Measurements from ENCODE around the gene DTHD1. TPM values are rescaled to one million over a fixed set of nuclear protein-coding genes. Genes with fewer than 3 reads are reported as not detected.

DTHD1 gene
- total and polyA plus RNA-seq, 2 of the 8 experiments (the other 6 are each of a cell fraction or from before 2014, with no cell fraction given) = not detected

DNA sequence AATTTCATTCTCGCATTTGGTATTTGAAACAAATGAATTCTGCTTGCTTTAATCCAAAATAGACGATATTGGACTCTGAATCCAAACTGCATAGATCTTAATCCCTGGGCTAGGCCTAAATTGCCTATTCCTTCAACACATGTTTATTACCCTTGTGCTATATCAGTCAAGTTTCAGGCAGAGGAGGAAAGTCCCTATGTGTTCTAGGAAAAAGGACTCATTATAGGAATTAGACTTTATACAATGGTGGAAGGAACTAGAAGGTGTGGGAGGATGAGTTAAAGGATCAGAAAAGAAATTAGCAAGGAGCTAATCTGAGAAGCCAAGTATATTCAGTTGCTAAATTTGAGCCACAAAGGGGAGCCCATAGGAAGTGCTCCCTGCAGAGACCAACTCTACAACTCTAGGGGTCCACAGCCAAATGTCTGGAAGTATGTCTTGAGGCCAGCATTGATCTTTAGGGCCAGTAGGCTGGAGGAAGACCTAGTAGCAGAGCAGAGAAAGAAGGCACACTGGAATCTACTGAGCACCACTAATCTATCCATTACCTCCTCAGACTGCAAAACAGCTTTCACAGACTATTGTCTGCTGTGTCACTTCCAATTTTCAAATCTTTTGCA lies 17.1 kb upstream of the DTHD1 start:
- Histone ChIP-seq H3K79me1 (ENCODE audit: low read depth, low read length) (no peaks in the 10 kb centered on the region), H2BK12ac (ENCODE audit: low read depth, low read length) (no peak overlapping the region), H3K27ac (ENCODE audit: low read depth, low read length) (no peak overlapping the region), H4K5ac (ENCODE audit: insufficient read length, low read depth, low read length) (no peak overlapping the region), H3K4ac (replicated peaks; ENCODE audit: insufficient read length, low read depth, low read length) (no peak overlapping the region), H3K36me3 (ENCODE audit: control insufficient read depth in 2 of 4, insufficient read depth in 4 of 4, low read length in 3 of 4) (no peaks in the 10 kb centered on the region), H3K4me2 (ENCODE audit: insufficient read depth in 1 of 2, low read depth in 2 of 2, low read length in 2 of 2) (peak overlapping the region; percentile 9 to 33; a peak in 1 of 4 replicates), H3K9ac (replicated peaks in 1 of 4; ENCODE audit: extremely low read depth in 1 of 4, low read depth in 3 of 4, low read length in 3 of 4) (no peak overlapping the region), H2BK120ac (replicated peaks; ENCODE audit: low read depth, low read length) (no peak overlapping the region), H4K8ac (ENCODE audit: extremely low read depth, insufficient read depth, low read length) (no peak overlapping the region), H2BK15ac (ENCODE audit: low read length) (no peak overlapping the region), H3K14ac (ENCODE audit: insufficient read length) (no peak overlapping the region), H3K56ac (replicated peaks; ENCODE audit: insufficient read length, low read depth, low read length) (no peak overlapping the region), H4K91ac (replicated peaks; ENCODE audit: insufficient read length, low read length) (no peak overlapping the region), H4K20me1 (replicated peaks in 1 of 2; ENCODE audit: control insufficient read depth in 1 of 2, insufficient read depth in 2 of 2, low read length in 2 of 2) (no peaks in the 10 kb centered on the region), H2BK5ac (ENCODE audit: low read depth, low read length) (no peak overlapping the region), H2AK5ac (ENCODE audit: low read depth, low read length) (no peak overlapping the region), H3K4me3 (ENCODE audit: extremely low read depth in 1 of 4, insufficient read depth in 2 of 4, low read depth in 3 of 4, low read length in 4 of 4) (no peak overlapping the region), H3K23me2 (ENCODE audit: low read depth, low read length) (no peaks in the 10 kb centered on the region), H2AFZ (ENCODE audit: low read length) (peak overlapping the region; percentile 54; the same call in 1 of the 2 replicates), H3K18ac (ENCODE audit: extremely low read depth, low read length) (no peak overlapping the region), H3K79me2 (ENCODE audit: control insufficient read depth in 1 of 2, insufficient read depth in 2 of 2, low read length in 2 of 2) (no peaks in the 10 kb centered on the region), H2BK20ac (ENCODE audit: low read length) (no peak overlapping the region), H3K27me3 (replicated peaks in 1 of 4; ENCODE audit: control insufficient read depth in 3 of 4, extremely low read depth in 1 of 4, insufficient read depth in 3 of 4, low read length in 3 of 4) (no peaks in the 10 kb centered on the region), H3K23ac (ENCODE audit: insufficient read length) (no peak overlapping the region), H3K9me3 (ENCODE audit: insufficient read depth in 2 of 2, low read depth in 1 of 2, low read length in 1 of 2) (no peaks in the 10 kb centered on the region), H3K4me1 (replicated peaks in 1 of 4; ENCODE audit: control insufficient read depth in 3 of 4, insufficient read depth in 4 of 4, low read length in 3 of 4) (peaks cover 0 to 3% (median 1%) of the 10 kb centered on the region in 4 experiments; a peak in 1 of 7 replicates)
- FAIRE-seq (no peak), DNase-seq (ENCODE audit: low read depth in 1 of 2, low spot score in 2 of 2) (no peak)
- POLR2A ChIA-PET (ENCODE audit: partially characterized antibody) = no interaction called here
- CTCF ChIA-PET (ENCODE audit: partially characterized antibody) = interaction anchor here (1.4 kb wide), 1 partner anchor 20 kb away, joined by 4 read pairs; the partner anchor contains the start of gene ARAP2
- WGBS, 2 experiments (ENCODE audit: extremely low coverage in 1 of 2, insufficient coverage in 1 of 2, insufficient read length in 1 of 2, insufficient replicate concordance in 2 of 2, low coverage in 1 of 2, low lambda C conversion rate in 2 of 2, missing lambda C conversion rate in 1 of 2) = 92% methylated on average over 2 of the region's 2 CpGs; no CpG with 5 or more reads in 1 of the 2 experiments
- no peak for TF ChIP-seq CTBP2 (IDR thresholded peaks at IDR 0.05; ENCODE audit: borderline replicate concordance, insufficient read depth, insufficient read length, low read length)
- no peak for TF ChIP-seq SIX5 (IDR thresholded peaks at IDR 0.05; ENCODE audit: low read depth, low read length)
- TF ChIP-seq CHD2 (IDR thresholded peaks at IDR 0.05; ENCODE audit: low read length) = no peak
- no peak for TF ChIP-seq NRF1 (IDR thresholded peaks at IDR 0.05; ENCODE audit: low read depth, low read length)
- no peak for TF ChIP-seq SUZ12 (IDR thresholded peaks at IDR 0.05; ENCODE audit: low read length)
- TF ChIP-seq BCL11A (IDR thresholded peaks at IDR 0.05; ENCODE audit: low read depth in 2 of 2, low read length in 2 of 2) = no peak
- no peak for TF ChIP-seq YY1 (IDR thresholded peaks at IDR 0.05; ENCODE audit: low read depth, low read length)
- no peak for TF ChIP-seq CEBPB (IDR thresholded peaks at IDR 0.05; ENCODE audit: low read depth, low read length)
- no peak for TF ChIP-seq SIRT6 (IDR thresholded peaks at IDR 0.05; ENCODE audit: low read length)
- TF ChIP-seq, protein P1, sequence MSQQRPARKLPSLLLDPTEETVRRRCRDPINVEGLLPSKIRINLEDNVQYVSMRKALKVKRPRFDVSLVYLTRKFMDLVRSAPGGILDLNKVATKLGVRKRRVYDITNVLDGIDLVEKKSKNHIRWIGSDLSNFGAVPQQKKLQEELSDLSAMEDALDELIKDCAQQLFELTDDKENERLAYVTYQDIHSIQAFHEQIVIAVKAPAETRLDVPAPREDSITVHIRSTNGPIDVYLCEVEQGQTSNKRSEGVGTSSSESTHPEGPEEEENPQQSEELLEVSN (IDR thresholded peaks at IDR 0.05) = no peak
- no peak for TF ChIP-seq ATF2 (IDR thresholded peaks at IDR 0.05; ENCODE audit: low read length)
